ENCODE results near the gene SLC22A2. TPM values are rescaled to one million over a fixed set of nuclear protein-coding genes. Genes with fewer than 3 reads are reported as not detected.
A peak's percentile ranks its signal among the peaks of the same experiment; 100 is the strongest.

SLC22A2 gene
- total RNA-seq, 1 donor from 2014 or later: not detected

GRCh38 chr6:160226118-160226591 lies 32.5 kb downstream of the SLC22A2 start:
- Mint-ChIP-seq H3K4me3 (ENCODE audit: unreplicated experiment) (no peak overlapping the region), H3K4me1 (ENCODE audit: low read depth, unreplicated experiment) (peaks cover 23% of the 10 kb centered on the region), H3K9me3 (ENCODE audit: unreplicated experiment) (peaks cover 18% of the 10 kb centered on the region), H3K27me3 (ENCODE audit: low read depth, unreplicated experiment) (no peaks in the 10 kb centered on the region), H3K27ac (ENCODE audit: unreplicated experiment) (peak overlapping the region; percentile 92), H3K36me3 (ENCODE audit: low read depth, unreplicated experiment) (no peaks in the 10 kb centered on the region)
- no peaks in the 10 kb centered on the region for H3K9me3 ChIP-seq (ENCODE audit: insufficient read depth, low read depth, low read length)
- H3K9ac ChIP-seq (ENCODE audit: low read length): no peak overlapping the region
- DNase-seq (ENCODE audit: low read depth) (peak; percentile 73), FAIRE-seq (no peak)
- no peak overlapping the region for H3K4me3 ChIP-seq (ENCODE audit: insufficient read depth, low read depth, low read length)
- no peaks in the 10 kb centered on the region for H4K20me1 ChIP-seq (ENCODE audit: insufficient read depth, low read length)
- H3K4me2 ChIP-seq (ENCODE audit: low read length): no peak overlapping the region
- peak overlapping the region; percentile 42 for H3K27ac ChIP-seq (ENCODE audit: low read depth, low read length)
- H3K36me3 ChIP-seq (ENCODE audit: insufficient read depth, low read length): no peaks in the 10 kb centered on the region
- H3K4me1 ChIP-seq (ENCODE audit: insufficient read depth, low read length): peaks cover 3% of the 10 kb centered on the region
- TF ChIP-seq EZH2 (IDR thresholded peaks at IDR 0.05; ENCODE audit: insufficient read depth, low read length) (no peak), CTCF (IDR thresholded peaks at IDR 0.05; ENCODE audit: insufficient read depth, low read depth, low read length) (no peak)
- H3K79me2 ChIP-seq (ENCODE audit: insufficient read depth, low read length): no peaks in the 10 kb centered on the region
- no peaks in the 10 kb centered on the region for H3K27me3 ChIP-seq (ENCODE audit: insufficient read depth, low read length)
- H2AFZ ChIP-seq (ENCODE audit: low read depth, low read length): no peak overlapping the region

- no peak for FAIRE-seq
- H3K4me1 Mint-ChIP-seq (ENCODE audit: low read depth, unreplicated experiment): peaks cover 23% of the 10 kb centered on the region
- H3K27me3 Mint-ChIP-seq (ENCODE audit: low read depth, unreplicated experiment): no peaks in the 10 kb centered on the region
- no peaks in the 10 kb centered on the region for H3K36me3 ChIP-seq (ENCODE audit: insufficient read depth, low read length)
- H3K4me1 ChIP-seq (ENCODE audit: insufficient read depth, low read length): peaks cover 3% of the 10 kb centered on the region
- no peak overlapping the region for H3K9ac ChIP-seq (ENCODE audit: low read length)
- no peaks in the 10 kb centered on the region for H3K9me3 ChIP-seq (ENCODE audit: insufficient read depth, low read depth, low read length)
- H3K27me3 ChIP-seq (ENCODE audit: insufficient read depth, low read length): no peaks in the 10 kb centered on the region
- no peak overlapping the region for H3K4me3 ChIP-seq (ENCODE audit: insufficient read depth, low read depth, low read length)
- H3K36me3 Mint-ChIP-seq (ENCODE audit: low read depth, unreplicated experiment): no peaks in the 10 kb centered on the region
- H4K20me1 ChIP-seq (ENCODE audit: insufficient read depth, low read length): no peaks in the 10 kb centered on the region
- H3K4me2 ChIP-seq (ENCODE audit: low read length): no peak overlapping the region
- H3K27ac ChIP-seq (ENCODE audit: low read depth, low read length): no peak overlapping the region
- no peak overlapping the region for H3K27ac Mint-ChIP-seq (ENCODE audit: unreplicated experiment)
- H3K9me3 Mint-ChIP-seq (ENCODE audit: unreplicated experiment): peaks cover 15% of the 10 kb centered on the region
- H3K79me2 ChIP-seq (ENCODE audit: insufficient read depth, low read length): no peaks in the 10 kb centered on the region
- no peak for DNase-seq (ENCODE audit: low read depth)
- H3K4me3 Mint-ChIP-seq (ENCODE audit: unreplicated experiment): no peak overlapping the region
- no peak for TF ChIP-seq CTCF (IDR thresholded peaks at IDR 0.05; ENCODE audit: insufficient read depth, low read depth, low read length)
- TF ChIP-seq EZH2 (IDR thresholded peaks at IDR 0.05; ENCODE audit: insufficient read depth, low read length): no peak
- H2AFZ ChIP-seq (ENCODE audit: low read depth, low read length): no peak overlapping the region
Observed at GRCh38 chr6:160224639-160225237, 33.9 kb downstream of the SLC22A2 start.

- peaks cover 2% of the 10 kb centered on the region for H3K9me3 Mint-ChIP-seq (ENCODE audit: unreplicated experiment)
- H3K4me1 Mint-ChIP-seq (ENCODE audit: low read depth, unreplicated experiment): peaks cover 19% of the 10 kb centered on the region
- H4K20me1 ChIP-seq (ENCODE audit: insufficient read depth, low read length): no peaks in the 10 kb centered on the region
- H3K4me3 ChIP-seq (ENCODE audit: insufficient read depth, low read depth, low read length): no peak overlapping the region
- peaks cover 10% of the 10 kb centered on the region for H3K27me3 Mint-ChIP-seq (ENCODE audit: low read depth, unreplicated experiment)
- H3K9me3 ChIP-seq (ENCODE audit: insufficient read depth, low read depth, low read length): peaks cover 3% of the 10 kb centered on the region
- H3K36me3 Mint-ChIP-seq (ENCODE audit: low read depth, unreplicated experiment): no peaks in the 10 kb centered on the region
- H3K36me3 ChIP-seq (ENCODE audit: insufficient read depth, low read length): no peaks in the 10 kb centered on the region
- no peak overlapping the region for H3K27ac ChIP-seq (ENCODE audit: low read depth, low read length)
- DNase-seq (ENCODE audit: low read depth): no peak
- H3K4me3 Mint-ChIP-seq (ENCODE audit: unreplicated experiment): no peak overlapping the region
- H3K4me2 ChIP-seq (ENCODE audit: low read length): no peak overlapping the region
- no peak overlapping the region for H3K9ac ChIP-seq (ENCODE audit: low read length)
- no peaks in the 10 kb centered on the region for H3K79me2 ChIP-seq (ENCODE audit: insufficient read depth, low read length)
- no peak overlapping the region for H3K27ac Mint-ChIP-seq (ENCODE audit: unreplicated experiment)
- no peak overlapping the region for H2AFZ ChIP-seq (ENCODE audit: low read depth, low read length)
- FAIRE-seq: no peak
- H3K27me3 ChIP-seq (ENCODE audit: insufficient read depth, low read length): no peaks in the 10 kb centered on the region
- H3K4me1 ChIP-seq (ENCODE audit: insufficient read depth, low read length): peaks cover 3% of the 10 kb centered on the region
- TF ChIP-seq CTCF (IDR thresholded peaks at IDR 0.05; ENCODE audit: insufficient read depth, low read depth, low read length) (no peak), EZH2 (IDR thresholded peaks at IDR 0.05; ENCODE audit: insufficient read depth, low read length) (no peak)
Observed at GRCh38 chr6:160222491-160222890, 36.1 kb downstream of the SLC22A2 start.

Measured in astrocyte (in vitro differentiated cells and primary cell).